ENCODE results near the gene ATP10A.

DNA sequence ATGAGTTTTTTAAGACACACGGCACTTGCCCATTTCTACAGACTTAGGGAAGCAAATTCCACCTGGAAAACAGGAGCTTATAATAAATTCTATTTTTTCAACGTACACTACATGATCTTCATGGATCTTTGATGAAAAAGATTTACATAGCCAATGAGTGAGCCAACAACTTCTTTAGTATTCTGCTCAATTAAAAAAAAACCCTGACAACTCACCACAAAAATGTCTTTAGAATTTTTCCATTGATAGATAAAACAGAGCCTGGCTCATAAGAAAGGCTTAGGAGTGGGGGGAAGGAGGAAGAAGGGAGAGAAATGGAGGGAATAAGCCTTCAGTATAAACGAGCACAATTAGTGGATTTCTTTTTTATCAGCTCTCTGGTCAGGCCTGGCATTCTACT, 126.7 kb downstream of the ATP10A start:
- TF ChIP-seq EP300 (IDR thresholded peaks at IDR 0.05; ENCODE audit: low read depth) (no peak), POLR2A (IDR thresholded peaks at IDR 0.05) (no peak)
- TF ChIP-seq, protein P1, sequence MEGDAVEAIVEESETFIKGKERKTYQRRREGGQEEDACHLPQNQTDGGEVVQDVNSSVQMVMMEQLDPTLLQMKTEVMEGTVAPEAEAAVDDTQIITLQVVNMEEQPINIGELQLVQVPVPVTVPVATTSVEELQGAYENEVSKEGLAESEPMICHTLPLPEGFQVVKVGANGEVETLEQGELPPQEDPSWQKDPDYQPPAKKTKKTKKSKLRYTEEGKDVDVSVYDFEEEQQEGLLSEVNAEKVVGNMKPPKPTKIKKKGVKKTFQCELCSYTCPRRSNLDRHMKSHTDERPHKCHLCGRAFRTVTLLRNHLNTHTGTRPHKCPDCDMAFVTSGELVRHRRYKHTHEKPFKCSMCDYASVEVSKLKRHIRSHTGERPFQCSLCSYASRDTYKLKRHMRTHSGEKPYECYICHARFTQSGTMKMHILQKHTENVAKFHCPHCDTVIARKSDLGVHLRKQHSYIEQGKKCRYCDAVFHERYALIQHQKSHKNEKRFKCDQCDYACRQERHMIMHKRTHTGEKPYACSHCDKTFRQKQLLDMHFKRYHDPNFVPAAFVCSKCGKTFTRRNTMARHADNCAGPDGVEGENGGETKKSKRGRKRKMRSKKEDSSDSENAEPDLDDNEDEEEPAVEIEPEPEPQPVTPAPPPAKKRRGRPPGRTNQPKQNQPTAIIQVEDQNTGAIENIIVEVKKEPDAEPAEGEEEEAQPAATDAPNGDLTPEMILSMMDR (IDR thresholded peaks at IDR 0.05), result no peak
